Measurements from ENCODE around the gene DPH3. TPM values are rescaled to one million over a fixed set of nuclear protein-coding genes. Genes with fewer than 3 reads are reported as not detected.

DPH3 gene
- total and polyA plus RNA-seq, 2 experiments from 2014 or later: 36.9 to 51.8 TPM

GRCh38 chr3:16305111-16305541, 40.4 kb upstream of the DPH3 start:
- Histone ChIP-seq H3K27ac (no peak overlapping the region), H4K20me1 (ENCODE audit: insufficient read depth, poor library complexity, severe bottlenecking) (no peaks in the 10 kb centered on the region), H3K4me2 (no peak overlapping the region), H3K4me1 (ENCODE audit: insufficient read depth) (peaks cover 9% of the 10 kb centered on the region), H3K36me3 (replicated peaks; ENCODE audit: insufficient read depth, low read depth) (no peaks in the 10 kb centered on the region), H3K4me3 (no peak overlapping the region), H3K27me3 (no peaks in the 10 kb centered on the region), H3K79me2 (no peaks in the 10 kb centered on the region), H3K9me3 (ENCODE audit: low read depth) (no peaks in the 10 kb centered on the region), H2AFZ (no peak overlapping the region), H3K9me2 (replicated peaks; ENCODE audit: insufficient read depth) (no peaks in the 10 kb centered on the region)
- no peak for TF ChIP-seq EZH2phosphoT487 (IDR thresholded peaks at IDR 0.05; ENCODE audit: low read depth, severe bottlenecking, unreplicated experiment)
- no peak for TF ChIP-seq EZH2 (IDR thresholded peaks at IDR 0.05; ENCODE audit: borderline replicate concordance)
- no peak for TF ChIP-seq CTCF (IDR thresholded peaks at IDR 0.05; ENCODE audit: poor library complexity)
- no peak for DNase-seq (ENCODE audit: low spot score)
- 92% methylated on average over 7 of the region's 7 CpGs for whole genome bisulfite sequencing (ENCODE audit: low lambda C conversion rate, missing lambda C conversion rate)

GRCh38 chr3:16304061-16305010, 39.6 kb upstream of the DPH3 start:
- H4K20me1 ChIP-seq (ENCODE audit: insufficient read depth, poor library complexity, severe bottlenecking): no peaks in the 10 kb centered on the region
- H3K9me3 ChIP-seq (ENCODE audit: low read depth): no peaks in the 10 kb centered on the region
- no peak for TF ChIP-seq EZH2 (IDR thresholded peaks at IDR 0.05; ENCODE audit: borderline replicate concordance)
- TF ChIP-seq EZH2phosphoT487 (IDR thresholded peaks at IDR 0.05; ENCODE audit: low read depth, severe bottlenecking, unreplicated experiment): no peak
- no peak for TF ChIP-seq CTCF (IDR thresholded peaks at IDR 0.05; ENCODE audit: poor library complexity)
- no peaks in the 10 kb centered on the region for H3K36me3 ChIP-seq (replicated peaks; ENCODE audit: insufficient read depth, low read depth)
- H3K4me3 ChIP-seq: no peak overlapping the region
- H3K79me2 ChIP-seq: no peaks in the 10 kb centered on the region
- no peaks in the 10 kb centered on the region for H3K9me2 ChIP-seq (replicated peaks; ENCODE audit: insufficient read depth)
- no peak for DNase-seq (ENCODE audit: low spot score)
- no peak overlapping the region for H3K27ac ChIP-seq
- 81% methylated on average over 2 of the region's 2 CpGs for WGBS (ENCODE audit: low lambda C conversion rate, missing lambda C conversion rate)
- H3K27me3 ChIP-seq: no peaks in the 10 kb centered on the region
- no peak overlapping the region for H2AFZ ChIP-seq
- H3K4me2 ChIP-seq: no peak overlapping the region
- peaks cover 9% of the 10 kb centered on the region for H3K4me1 ChIP-seq (ENCODE audit: insufficient read depth)

- no peaks in the 10 kb centered on the region for H3K9me2 ChIP-seq (replicated peaks; ENCODE audit: insufficient read depth)
- no peak overlapping the region for H3K4me3 ChIP-seq
- H3K79me2 ChIP-seq: no peaks in the 10 kb centered on the region
- 59% methylated on average over 2 of the region's 2 CpGs for WGBS (ENCODE audit: low lambda C conversion rate, missing lambda C conversion rate)
- no peaks in the 10 kb centered on the region for H4K20me1 ChIP-seq (ENCODE audit: insufficient read depth, poor library complexity, severe bottlenecking)
- no peaks in the 10 kb centered on the region for H3K27me3 ChIP-seq
- H3K36me3 ChIP-seq (replicated peaks; ENCODE audit: insufficient read depth, low read depth): no peaks in the 10 kb centered on the region
- no peak overlapping the region for H3K27ac ChIP-seq
- no peaks in the 10 kb centered on the region for H3K9me3 ChIP-seq (ENCODE audit: low read depth)
- no peak overlapping the region for H2AFZ ChIP-seq
- TF ChIP-seq EZH2phosphoT487 (IDR thresholded peaks at IDR 0.05; ENCODE audit: low read depth, severe bottlenecking, unreplicated experiment) (no peak), EZH2 (IDR thresholded peaks at IDR 0.05; ENCODE audit: borderline replicate concordance) (no peak), CTCF (IDR thresholded peaks at IDR 0.05; ENCODE audit: poor library complexity) (no peak)
- no peak for DNase-seq (ENCODE audit: low spot score)
- peaks cover 9% of the 10 kb centered on the region for H3K4me1 ChIP-seq (ENCODE audit: insufficient read depth)
- no peak overlapping the region for H3K4me2 ChIP-seq
Measured at GRCh38 chr3:16303037-16303575, 38.4 kb upstream of the DPH3 start.
